Muscle of leg (tissue), 11 donors: Measurements from ENCODE around the gene PLEKHM3. TPM values are rescaled to one million over a fixed set of nuclear protein-coding genes. Genes with fewer than 3 reads are reported as not detected.

Experiments used
- DNase-seq: peaks from one replicate; pipeline ENCODE4 v3.0.0; 2013
- H3K27ac ChIP-seq: one replicate; pipeline ENCODE4 v1.5.1; 2013; ENCODE audit warnings: mild to moderate bottlenecking, low read length, control low read depth
- H3K27me3 ChIP-seq: one replicate; pipeline ENCODE4 v1.6.1; 2013; ENCODE audit warnings: low read length; ENCODE audit not compliant: control insufficient read depth, insufficient read depth
- H3K36me3 ChIP-seq: one replicate; pipeline ENCODE4 v1.6.1; 2013; ENCODE audit warnings: low read length; ENCODE audit not compliant: control insufficient read depth, insufficient read depth
- H3K4me1 ChIP-seq: one replicate; pipeline ENCODE4 v1.6.1; 2013; ENCODE audit warnings: low read length; ENCODE audit not compliant: control insufficient read depth, insufficient read depth
- H3K4me3 ChIP-seq: one replicate; pipeline ENCODE4 v1.5.1; 2013; ENCODE audit warnings: low read length, control low read depth
- H3K9me3 ChIP-seq: replicated peaks from 2 replicates; pipeline ENCODE4 v1.6.1; 2013; ENCODE audit warnings: low read depth, low read length; ENCODE audit not compliant: control insufficient read depth
- WGBS: methylation state at CpG from one replicate; pipeline ENCODE4 v1.1.5; 2013; ENCODE audit warnings: missing lambda C conversion rate; ENCODE audit not compliant: insufficient coverage; 5-methylcytosine and 5-hydroxymethylcytosine counted together
- polyA plus RNA-seq, 8 donors: library from polyadenylated mRNA; unstranded; fragments of 120-200 nt; gene quantifications; one replicate each; pipeline versions ENCODE4 v1.2.1 to v1.2.3, GENCODE V29; 2013; ENCODE audit warnings: inconsistent platforms in 1 of 8, low replicate concordance in 1 of 8; ENCODE audit not compliant: insufficient read length in 8 of 8, insufficient read depth in 1 of 8
- total RNA-seq: library from RNA; stranded (reverse); fragments of 120-200 nt; gene quantifications from one replicate; pipeline ENCODE4 v1.2.4, GENCODE V29; 2013

PLEKHM3 gene
- total and polyA plus RNA-seq, 9 donors, result 6.2 to 9.5 (median 7.4) TPM

GRCh38 chr2:207876842-207877535, 148.3 kb downstream of the PLEKHM3 start:
- WGBS, result 90% methylated on average over 2 of the region's 4 CpGs
- Histone ChIP-seq H3K4me1 (peaks cover 2% of the 10 kb centered on the region), H3K27me3 (no peaks in the 10 kb centered on the region), H3K4me3 (no peak overlapping the region), H3K27ac (no peak overlapping the region), H3K9me3 (no peaks in the 10 kb centered on the region), H3K36me3 (no peaks in the 10 kb centered on the region)
- no peak for DNase-seq

GRCh38 chr2:207875473-207876212, 149.7 kb downstream of the PLEKHM3 start:
- Histone ChIP-seq H3K9me3 (no peaks in the 10 kb centered on the region), H3K4me3 (no peak overlapping the region), H3K4me1 (peaks cover 2% of the 10 kb centered on the region), H3K36me3 (no peaks in the 10 kb centered on the region), H3K27ac (no peak overlapping the region), H3K27me3 (no peaks in the 10 kb centered on the region)
- no CpG with 5 or more reads among the region's 3 CpGs for WGBS
- DNase-seq, result no peak

DNA sequence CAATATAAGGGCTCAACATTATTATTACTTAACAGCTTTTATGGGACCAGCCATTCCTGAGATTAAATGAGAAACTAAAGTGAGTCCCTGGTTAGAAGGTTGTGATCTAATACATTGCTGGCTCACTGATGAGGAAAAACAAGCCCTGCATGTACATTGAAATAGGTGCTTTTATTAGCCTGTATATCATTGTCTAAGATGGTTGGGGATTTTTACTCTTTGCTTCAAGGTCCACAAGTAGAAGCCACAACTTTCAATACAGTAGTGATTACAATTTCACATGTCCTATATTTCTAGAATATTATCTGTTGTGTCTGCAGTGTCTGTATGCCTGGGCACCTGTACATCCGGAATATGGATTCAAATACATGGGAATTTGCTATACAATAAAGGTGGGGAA, 151.5 kb downstream of the PLEKHM3 start:
- no peaks in the 10 kb centered on the region for H3K4me1 ChIP-seq
- H3K9me3 ChIP-seq, result no peaks in the 10 kb centered on the region
- 100% methylated on average over 1 of the region's 1 CpG for WGBS
- no peak overlapping the region for H3K27ac ChIP-seq
- no peaks in the 10 kb centered on the region for H3K36me3 ChIP-seq
- no peak overlapping the region for H3K4me3 ChIP-seq
- no peak for DNase-seq
- H3K27me3 ChIP-seq, result no peaks in the 10 kb centered on the region

DNA sequence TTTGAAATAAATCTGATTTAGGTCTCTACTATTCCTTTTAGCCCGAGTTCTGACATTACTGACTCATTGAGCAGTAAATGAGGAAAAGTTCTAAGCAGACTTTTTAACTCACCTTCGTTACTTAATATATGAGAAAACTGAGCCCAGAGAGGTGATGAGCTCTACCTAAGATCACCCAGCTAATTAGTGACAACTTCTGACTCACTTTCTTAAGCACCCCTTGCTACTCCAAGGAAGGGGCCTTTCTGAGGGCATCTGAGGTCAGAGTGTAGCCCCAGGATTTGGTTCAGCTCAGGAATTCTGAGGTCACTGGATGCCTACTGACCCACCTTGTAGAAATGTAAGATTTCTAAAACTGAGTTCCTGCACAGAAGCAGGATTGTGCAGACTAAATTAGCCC, 153.4 kb downstream of the PLEKHM3 start:
- WGBS, result no CpG with 5 or more reads among the region's 2 CpGs

GRCh38 chr2:207871506-207871905, 153.8 kb downstream of the PLEKHM3 start:
- Histone ChIP-seq H3K27me3 (no peaks in the 10 kb centered on the region), H3K4me3 (no peak overlapping the region), H3K4me1 (no peaks in the 10 kb centered on the region), H3K9me3 (no peaks in the 10 kb centered on the region), H3K36me3 (no peaks in the 10 kb centered on the region), H3K27ac (no peak overlapping the region)
- WGBS, result no CpG with 5 or more reads among the region's 1 CpG
- no peak for DNase-seq

More for the DNA sequence above, 153.4 kb downstream of the PLEKHM3 start:
- no peak overlapping the region for H3K4me3 ChIP-seq
- H3K27ac ChIP-seq, result no peak overlapping the region
- H3K27me3 ChIP-seq, result no peaks in the 10 kb centered on the region
- no peaks in the 10 kb centered on the region for H3K4me1 ChIP-seq
- H3K9me3 ChIP-seq, result no peaks in the 10 kb centered on the region
- H3K36me3 ChIP-seq, result no peaks in the 10 kb centered on the region
- no peak for DNase-seq

DNA sequence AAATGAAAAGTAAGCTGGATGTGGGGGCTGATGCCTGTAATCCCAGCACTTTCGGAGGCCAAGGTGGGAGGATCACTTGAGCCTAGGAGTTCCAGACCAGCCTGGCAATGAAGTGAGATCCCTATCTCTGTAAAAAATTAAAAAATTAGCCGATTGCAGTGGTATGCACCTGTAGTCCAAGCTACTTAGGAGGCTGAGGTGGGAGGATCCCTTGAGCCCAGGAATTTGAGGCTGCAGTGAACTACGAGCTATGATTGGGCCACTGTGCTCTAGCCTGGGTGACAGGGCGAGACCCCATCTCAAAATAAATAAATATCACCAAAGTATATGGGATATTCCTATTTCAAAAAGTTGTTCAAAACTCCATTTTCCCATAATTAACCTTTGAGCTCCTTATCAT, 154.5 kb downstream of the PLEKHM3 start:
- DNase-seq, result no peak
- Histone ChIP-seq H3K9me3 (no peaks in the 10 kb centered on the region), H3K27me3 (no peaks in the 10 kb centered on the region), H3K4me3 (no peak overlapping the region), H3K27ac (no peak overlapping the region), H3K36me3 (no peaks in the 10 kb centered on the region), H3K4me1 (no peaks in the 10 kb centered on the region)
- 100% methylated on average over 1 of the region's 4 CpGs for WGBS

DNA sequence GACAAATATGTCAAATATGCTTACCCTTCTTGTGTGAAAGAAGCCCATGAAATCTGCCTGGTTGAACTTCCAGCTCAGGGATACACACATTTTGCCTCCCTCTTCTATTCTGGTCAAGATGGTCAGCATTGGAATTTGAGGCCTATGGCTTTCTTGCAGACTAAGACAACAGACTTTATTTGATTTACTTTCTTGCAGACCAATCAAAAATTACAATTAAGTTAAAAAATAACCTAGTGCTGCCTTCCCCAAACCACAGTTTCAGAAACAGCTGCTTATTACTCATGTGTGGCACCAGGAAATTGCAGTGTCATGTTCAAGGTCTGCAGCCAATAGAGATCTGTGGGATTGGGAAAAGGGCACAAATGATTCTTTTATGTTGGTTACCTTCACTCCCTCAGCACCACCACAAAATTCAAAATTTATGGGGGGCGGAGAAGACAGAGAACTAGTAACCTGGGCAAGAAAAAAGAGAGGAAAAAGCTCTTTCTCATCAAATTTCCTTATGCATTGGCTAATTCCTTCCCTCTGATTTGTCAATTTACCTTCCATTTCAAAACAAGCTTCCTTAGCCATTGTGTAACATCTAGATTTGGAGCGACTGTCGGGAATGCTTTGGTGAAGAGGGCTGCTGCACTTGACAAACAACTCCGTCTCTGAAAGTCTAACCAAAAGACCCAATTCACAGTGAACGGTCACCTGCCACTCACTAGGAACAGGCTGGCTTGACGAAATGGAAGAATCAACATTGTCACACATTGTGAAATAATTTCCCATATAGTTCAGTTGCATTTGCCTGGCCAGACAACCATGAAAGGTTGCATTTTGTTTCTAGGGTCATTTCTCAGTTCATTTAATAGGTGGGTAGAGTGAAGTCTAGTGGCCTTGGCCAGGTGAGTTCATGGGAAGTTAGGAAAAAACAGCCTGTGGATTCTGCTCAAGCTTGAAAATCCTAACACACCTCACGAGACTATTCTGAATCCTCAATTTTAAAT, 155.2 kb downstream of the PLEKHM3 start:
- Histone ChIP-seq H3K27ac (no peak overlapping the region), H3K36me3 (no peaks in the 10 kb centered on the region), H3K27me3 (no peaks in the 10 kb centered on the region), H3K4me1 (no peaks in the 10 kb centered on the region), H3K9me3 (no peaks in the 10 kb centered on the region), H3K4me3 (no peak overlapping the region)
- no peak for DNase-seq
- 93% methylated on average over 3 of the region's 7 CpGs for WGBS

DNA sequence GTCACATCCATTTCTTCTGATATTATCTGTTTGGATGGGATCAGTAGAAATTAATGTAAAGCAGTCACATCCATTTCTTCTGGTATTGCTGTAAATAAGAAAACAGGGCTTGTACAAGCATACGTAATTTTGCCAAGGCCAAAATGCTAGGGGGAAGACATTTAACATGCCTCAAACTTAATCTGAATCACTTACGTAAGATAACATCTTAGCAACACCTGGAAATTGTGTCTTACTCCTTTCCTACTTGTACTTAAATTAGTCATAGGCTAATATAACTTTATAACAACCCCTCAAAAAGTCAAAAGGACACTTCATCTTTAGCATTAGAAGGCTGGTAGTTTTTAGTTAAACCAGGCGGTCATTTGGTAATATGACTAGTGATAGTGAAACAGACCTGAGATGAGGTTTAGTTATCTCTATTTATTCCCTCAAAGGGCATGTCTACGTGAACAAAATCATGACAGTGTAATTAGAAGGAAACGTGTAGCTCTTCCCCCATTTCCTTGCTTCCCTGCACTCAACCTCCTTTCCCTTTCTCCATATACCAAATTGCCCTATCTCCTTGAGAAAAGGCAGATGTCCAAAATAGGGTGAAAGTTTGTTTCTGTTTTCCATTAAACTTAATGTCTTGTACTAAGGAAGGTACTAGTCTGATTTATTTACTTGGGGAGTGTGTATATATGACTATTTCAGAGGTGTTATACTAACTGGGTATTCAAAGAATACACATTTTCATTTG, 156.3 kb downstream of the PLEKHM3 start:
- WGBS, result no CpG with 5 or more reads among the region's 5 CpGs
- H3K36me3 ChIP-seq, result no peaks in the 10 kb centered on the region
- H3K27ac ChIP-seq, result no peak overlapping the region
- no peaks in the 10 kb centered on the region for H3K9me3 ChIP-seq
- H3K4me1 ChIP-seq, result no peaks in the 10 kb centered on the region
- no peak overlapping the region for H3K4me3 ChIP-seq
- H3K27me3 ChIP-seq, result no peaks in the 10 kb centered on the region
- no peak for DNase-seq

DNA sequence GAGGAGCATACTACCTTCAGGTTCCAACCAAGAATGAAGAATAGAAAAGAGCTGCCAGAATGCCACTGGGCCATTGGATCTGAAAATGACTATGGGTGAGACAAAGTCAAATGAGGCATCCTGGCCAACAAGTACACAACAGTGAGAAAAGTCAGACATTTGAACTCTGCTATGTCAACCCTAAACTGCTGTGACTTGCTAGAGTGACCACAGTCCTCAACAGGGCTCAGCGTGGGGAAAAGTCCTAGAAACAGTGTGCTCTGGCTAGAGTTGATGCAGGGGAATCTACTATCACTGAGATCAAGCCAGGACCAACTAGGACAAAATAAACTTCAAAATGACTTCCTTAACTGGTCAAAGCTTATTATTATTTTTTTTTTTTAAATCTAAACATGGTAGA, 157.4 kb downstream of the PLEKHM3 start:
- WGBS, result no CpG with 5 or more reads among the region's 1 CpG
- DNase-seq, result no peak
- no peak overlapping the region for H3K27ac ChIP-seq
- H3K4me3 ChIP-seq, result no peak overlapping the region
- no peaks in the 10 kb centered on the region for H3K27me3 ChIP-seq
- H3K4me1 ChIP-seq, result no peaks in the 10 kb centered on the region
- H3K36me3 ChIP-seq, result no peaks in the 10 kb centered on the region
- H3K9me3 ChIP-seq, result no peaks in the 10 kb centered on the region
